Uterus (tissue), 4 donors: ENCODE measurements around the gene MAGEL2. TPM values are rescaled to one million over a fixed set of nuclear protein-coding genes. Genes with fewer than 3 reads are reported as not detected.

ENCODE experiments used
- DNase-seq, 2 donors: peaks; one replicate each; pipeline ENCODE4 v3.0.0-alpha.2; 2019 to 2020
- H3K27ac ChIP-seq, 2 donors: fragments of 200-600 bp; sonication (generic); 1 replicate in 1 of 2; 2 replicates in 1 of 2; pipeline ENCODE4 v1.5.1; 2016 to 2018
- H3K27me3 ChIP-seq, 2 donors: fragments of 200-600 bp; sonication (generic); one replicate each; pipeline ENCODE4 v1.5.1; 2018 to 2019; ENCODE audit warnings: control low read depth in 1 of 2
- H3K36me3 ChIP-seq, 2 donors: fragments of 200-600 bp; sonication (generic); one replicate each; pipeline ENCODE4 v1.5.1; 2019; ENCODE audit warnings: control low read depth in 1 of 2
- H3K4me1 ChIP-seq, 2 donors: fragments of 200-600 bp; sonication (generic); one replicate each; pipeline ENCODE4 v1.5.1; 2018 to 2019; ENCODE audit warnings: control low read depth in 1 of 2
- H3K4me3 ChIP-seq, 2 donors: fragments of 200-600 bp; sonication (generic); 1 replicate in 1 of 2; 2 replicates in 1 of 2; pipeline ENCODE4 v1.5.1; 2018 to 2019; ENCODE audit warnings: mild to moderate bottlenecking in 1 of 2
- H3K9me3 ChIP-seq, 2 donors: fragments of 200-600 bp; sonication (generic); one replicate each; pipeline ENCODE4 v1.5.1; 2019; ENCODE audit warnings: control low read depth in 1 of 2
- POLR2A ChIP-seq, 2 donors: fragments of 450-650 bp; IDR thresholded peaks; one replicate each; pipeline ENCODE4 v1.6.1; 2016; ENCODE audit warnings: antibody characterized with exemption in 2 of 2, mild to moderate bottlenecking in 1 of 2, moderate library complexity in 1 of 2
- intact Hi-C: fragments of 100-400 bp; cut with DNase I; formaldehyde crosslinking; loops from one replicate; pipeline ENCODE4 v1.15.1; 2023; ENCODE audit warnings: low total_unique reads
- total RNA-seq, 4 donors: library from RNA; depleted of rRNA in 3 of 4; stranded (reverse); fragments of >200 nt in 3 of 4; gene quantifications; one replicate each; pipeline versions ENCODE4 v1.1.0 to v1.2.4, GENCODE V29; 2014 to 2023
- TF ChIP-seq, protein P1 (sequence below), 4 experiments: fragments of 200-600 bp in 2 of 4; fragments of 450-650 bp in 2 of 4; sonication (generic) in 2 of 4; IDR thresholded peaks; one replicate each; pipeline ENCODE4 v1.5.1; 2016 to 2019; ENCODE audit warnings: antibody characterized with exemption in 4 of 4, mild to moderate bottlenecking in 2 of 4, moderate library complexity in 1 of 4
- donor health status: DM: yes; HTN: yes; CAD: no.

Gene MAGEL2
- total RNA-seq, 4 donors from 2014 or later = 0.29 to 6.6 (median 3.2) TPM; not detected in 1

DNA sequence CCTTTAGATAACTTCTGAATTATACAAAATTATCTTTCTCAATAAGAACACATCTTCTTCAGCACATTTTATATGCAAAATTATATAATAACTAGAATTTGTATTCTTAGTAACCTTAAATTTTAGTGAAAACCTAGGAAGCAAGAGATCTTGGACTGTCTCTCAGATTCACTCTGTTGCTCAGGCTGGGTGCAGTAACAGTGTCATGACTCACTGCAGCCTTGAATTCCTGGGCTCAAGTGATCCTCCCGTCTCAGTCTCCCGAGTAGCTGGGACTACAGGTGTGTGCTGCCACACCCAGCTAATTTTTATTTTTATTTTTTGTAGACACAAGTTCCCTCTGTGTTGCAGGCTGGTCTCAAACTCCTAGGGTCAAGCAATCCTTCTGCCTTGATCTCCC, 52.3 kb downstream of the MAGEL2 start:
- no peak for DNase-seq
- TF ChIP-seq, protein P1, sequence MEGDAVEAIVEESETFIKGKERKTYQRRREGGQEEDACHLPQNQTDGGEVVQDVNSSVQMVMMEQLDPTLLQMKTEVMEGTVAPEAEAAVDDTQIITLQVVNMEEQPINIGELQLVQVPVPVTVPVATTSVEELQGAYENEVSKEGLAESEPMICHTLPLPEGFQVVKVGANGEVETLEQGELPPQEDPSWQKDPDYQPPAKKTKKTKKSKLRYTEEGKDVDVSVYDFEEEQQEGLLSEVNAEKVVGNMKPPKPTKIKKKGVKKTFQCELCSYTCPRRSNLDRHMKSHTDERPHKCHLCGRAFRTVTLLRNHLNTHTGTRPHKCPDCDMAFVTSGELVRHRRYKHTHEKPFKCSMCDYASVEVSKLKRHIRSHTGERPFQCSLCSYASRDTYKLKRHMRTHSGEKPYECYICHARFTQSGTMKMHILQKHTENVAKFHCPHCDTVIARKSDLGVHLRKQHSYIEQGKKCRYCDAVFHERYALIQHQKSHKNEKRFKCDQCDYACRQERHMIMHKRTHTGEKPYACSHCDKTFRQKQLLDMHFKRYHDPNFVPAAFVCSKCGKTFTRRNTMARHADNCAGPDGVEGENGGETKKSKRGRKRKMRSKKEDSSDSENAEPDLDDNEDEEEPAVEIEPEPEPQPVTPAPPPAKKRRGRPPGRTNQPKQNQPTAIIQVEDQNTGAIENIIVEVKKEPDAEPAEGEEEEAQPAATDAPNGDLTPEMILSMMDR (IDR thresholded peaks at IDR 0.05) = no peak
- no peak for TF ChIP-seq POLR2A (IDR thresholded peaks at IDR 0.05)
- intact Hi-C loops = no loop called here
- H3K36me3 ChIP-seq = no peaks in the 10 kb centered on the region
- H3K27me3 ChIP-seq = no peaks in the 10 kb centered on the region
- H3K4me3 ChIP-seq = no peak overlapping the region
- H3K27ac ChIP-seq = no peak overlapping the region
- no peaks in the 10 kb centered on the region for H3K9me3 ChIP-seq
- no peaks in the 10 kb centered on the region for H3K4me1 ChIP-seq

DNA sequence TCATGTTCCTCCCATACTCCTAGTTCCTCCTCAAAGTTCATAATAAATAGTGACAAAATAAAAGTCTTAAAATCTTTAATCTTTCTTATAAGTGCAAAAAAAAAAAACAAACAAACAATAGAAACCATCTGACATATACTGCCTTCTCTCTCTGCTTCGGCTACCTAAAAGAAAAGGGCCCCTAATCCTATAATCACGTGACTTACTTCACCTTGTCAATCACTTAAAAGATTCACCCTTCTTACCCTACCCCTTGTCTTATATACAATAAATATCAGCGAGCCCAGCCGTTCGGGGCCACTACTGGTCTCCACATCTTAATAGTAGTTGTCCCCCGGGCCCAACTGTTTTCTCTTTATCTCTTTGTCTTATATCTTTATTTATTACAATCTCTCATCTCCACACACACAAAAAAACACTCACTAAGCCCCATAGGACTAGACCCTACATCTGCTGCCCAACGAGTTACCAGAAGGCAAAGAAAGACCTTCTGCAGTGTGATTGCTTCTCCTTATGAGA, 53.4 kb downstream of the MAGEL2 start:
- Histone ChIP-seq H3K4me3 (no peak overlapping the region), H3K9me3 (no peaks in the 10 kb centered on the region), H3K36me3 (no peaks in the 10 kb centered on the region), H3K4me1 (no peaks in the 10 kb centered on the region), H3K27me3 (no peaks in the 10 kb centered on the region), H3K27ac (no peak overlapping the region)
- intact Hi-C loops = no loop called here
- no peak for DNase-seq
- TF ChIP-seq, protein P1 (IDR thresholded peaks at IDR 0.05) = no peak
- TF ChIP-seq POLR2A (IDR thresholded peaks at IDR 0.05) = no peak

Other genes starting within 250 kb of the MAGEL2 start
- not detected for gene GOLGA6L2, start 200.6 kb downstream of the MAGEL2 start, total RNA-seq
- gene MKRN3, start 82.2 kb downstream of the MAGEL2 start, total RNA-seq = under 1 TPM in 2 of 4 donors, not detected in 2; 0.21 to 0.29 TPM
- gene NDN, start 39.4 kb upstream of the MAGEL2 start, total RNA-seq = 100 to 1,000 TPM in 1 of 4 donors, 10 to 100 TPM in 3; 64.6 to 166 (median 80.5) TPM